KOPT-K1 (cell line): Measurements from ENCODE around the gene P2RX3.

Experiments
- H3K27ac ChIP-seq: fragments of 200-600 bp; sonication (generic); 2 replicates; pipeline ENCODE4 v1.5.1; 2016; ENCODE audit warnings: antibody characterized with exemption, mild to moderate bottlenecking, low read depth, low read length; ENCODE audit not compliant: poor library complexity, severe bottlenecking
- H3K36me3 ChIP-seq: fragments of 200-600 bp; sonication (generic); 2 replicates; pipeline ENCODE4 v1.5.1; 2017; ENCODE audit warnings: antibody characterized with exemption, mild to moderate bottlenecking, low read length, moderate library complexity; ENCODE audit not compliant: insufficient read depth
- H3K9me3 ChIP-seq: fragments of 200-600 bp; sonication (generic); 2 replicates; pipeline ENCODE4 v1.5.1; 2017; ENCODE audit warnings: antibody characterized with exemption, low read length, mild to moderate bottlenecking; ENCODE audit not compliant: insufficient read depth, poor library complexity, severe bottlenecking

Gene P2RX3

DNA sequence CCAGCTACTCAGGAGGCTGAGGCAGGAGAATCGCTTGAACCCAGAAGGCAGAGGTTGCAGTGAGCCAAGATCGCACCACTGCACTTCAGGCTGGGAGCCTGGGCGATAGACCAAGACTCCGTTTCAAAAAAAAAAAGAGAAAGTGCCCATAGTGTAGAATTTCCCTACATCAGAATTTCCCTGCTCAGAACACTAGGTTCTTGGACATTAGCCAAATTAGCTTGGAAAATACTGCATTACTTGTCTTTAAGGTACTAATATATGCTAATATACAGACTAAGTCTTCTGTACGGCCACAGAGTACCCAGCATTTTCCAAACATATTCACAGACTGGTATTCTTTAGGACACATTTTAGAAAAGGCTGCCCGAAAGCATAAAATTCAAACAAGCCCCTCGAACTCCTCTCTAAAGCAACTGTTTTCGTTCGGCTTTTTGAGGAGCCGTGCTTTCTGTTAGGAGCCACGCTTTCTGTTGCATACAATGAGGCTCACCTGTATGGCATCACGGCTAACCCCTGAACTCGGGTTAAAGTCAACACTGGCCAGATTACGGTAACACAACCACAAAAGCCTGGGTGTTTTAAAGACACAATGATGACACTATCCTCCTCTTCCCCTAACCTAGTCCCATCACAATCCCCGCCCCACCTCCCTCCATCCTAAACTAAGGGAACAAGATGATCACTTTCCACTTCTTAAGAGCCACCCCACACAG is 31.8 kb upstream of the P2RX3 start:
- Histone ChIP-seq H3K9me3 (no peaks in the 10 kb centered on the region), H3K36me3 (peaks cover 10% of the 10 kb centered on the region; the same call in 1 of the 2 replicates), H3K27ac (no peak overlapping the region)

DNA sequence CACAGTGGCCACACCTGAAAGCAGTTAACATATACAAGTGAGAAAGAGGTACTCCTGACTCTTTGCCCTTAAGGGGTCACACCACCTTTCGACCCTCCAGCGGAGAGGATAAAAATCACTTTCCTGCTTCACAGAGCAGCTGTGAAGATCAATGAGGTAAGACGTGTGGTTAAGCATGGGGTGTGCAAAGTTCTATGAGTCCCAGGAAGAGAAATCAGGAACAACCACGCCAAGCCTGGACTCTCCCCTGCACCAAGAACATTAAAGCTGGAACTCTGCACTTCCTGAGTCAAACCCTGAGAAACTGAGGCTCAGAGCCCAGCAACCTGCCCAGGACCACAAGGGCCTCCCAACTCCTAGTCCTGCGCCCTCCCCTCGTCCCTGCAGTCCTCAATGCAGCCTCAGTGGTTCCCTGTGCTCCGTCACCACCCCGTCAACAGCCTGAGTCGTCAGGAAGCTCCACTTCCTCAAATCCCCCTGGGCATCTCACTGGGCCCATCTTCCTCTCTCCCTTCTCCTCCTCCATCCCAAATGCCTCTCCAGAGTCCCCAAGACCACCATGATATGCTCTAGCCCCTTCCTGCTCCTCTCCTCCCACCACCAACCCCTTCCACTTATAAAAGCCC is 31.1 kb upstream of the P2RX3 start:
- Histone ChIP-seq H3K27ac (no peak overlapping the region), H3K9me3 (no peaks in the 10 kb centered on the region), H3K36me3 (0 out of 2 replicates have a peak, but pooled peaks cover 7% of the 10 kb centered on the region)

DNA sequence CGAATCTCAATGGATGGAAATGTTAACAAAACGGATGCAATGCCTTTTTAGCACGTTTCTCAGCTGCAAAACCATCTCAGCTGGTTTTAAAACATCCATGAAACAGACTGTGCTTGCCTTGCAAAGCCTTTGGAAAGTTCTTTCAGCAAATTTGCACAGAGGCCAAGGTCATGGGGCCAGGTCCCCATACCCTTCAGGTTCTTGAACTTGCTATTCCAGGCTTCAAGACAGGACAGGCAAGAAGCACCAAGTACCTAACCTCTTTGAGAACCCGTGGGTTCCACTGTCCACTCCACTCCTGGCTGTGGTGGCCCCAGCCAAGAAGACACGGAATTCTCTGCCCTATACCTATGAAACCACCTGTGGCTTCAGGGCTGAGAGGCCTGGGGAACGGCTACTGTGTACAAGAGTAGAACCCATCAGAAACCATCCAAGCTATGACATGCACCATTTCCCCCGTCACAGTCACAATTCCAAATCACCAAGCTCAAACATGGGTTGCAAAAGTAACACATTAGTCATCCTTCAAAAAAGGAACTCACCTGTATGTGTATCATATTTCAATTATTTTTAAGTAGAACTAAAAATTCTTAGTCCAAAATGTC is 30.4 kb upstream of the P2RX3 start:
- H3K9me3 ChIP-seq: no peaks in the 10 kb centered on the region
- 0 out of 2 replicates have a peak, but pooled peaks cover 7% of the 10 kb centered on the region for H3K36me3 ChIP-seq
- no peak overlapping the region for H3K27ac ChIP-seq

DNA sequence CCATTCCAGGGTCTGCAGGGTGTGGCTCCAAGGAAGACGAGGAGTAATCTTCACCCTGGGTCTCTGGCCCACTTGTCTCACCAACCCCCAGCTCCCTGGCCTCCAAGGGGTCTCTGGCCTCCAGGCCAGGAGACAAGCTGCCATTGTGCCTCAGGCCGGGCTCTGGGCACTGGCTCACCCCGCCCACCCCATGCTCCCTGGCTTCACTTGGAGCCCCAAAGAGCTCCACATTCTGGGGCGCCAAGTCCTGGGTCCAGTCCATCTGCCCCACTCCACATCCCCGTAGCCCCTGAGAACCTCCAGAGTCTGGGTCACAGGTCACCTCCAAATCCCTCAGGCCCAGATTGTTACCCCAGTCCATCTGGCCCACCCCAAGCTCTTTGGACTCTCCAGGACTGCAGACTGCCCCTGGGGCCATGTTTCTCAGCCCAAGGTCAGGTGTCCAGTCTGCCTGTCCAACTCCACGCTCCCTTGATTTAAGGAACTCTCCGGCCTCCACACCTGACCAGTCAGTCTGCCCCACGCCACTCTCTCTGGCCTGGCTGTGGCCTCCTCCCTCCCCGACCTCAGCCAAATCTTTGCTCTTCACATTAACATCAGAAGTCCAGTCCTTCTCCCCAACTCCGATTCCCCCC is 29.6 kb upstream of the P2RX3 start:
- H3K27ac ChIP-seq: no peak overlapping the region
- 0 out of 2 replicates have a peak, but pooled peaks cover 7% of the 10 kb centered on the region for H3K36me3 ChIP-seq
- no peaks in the 10 kb centered on the region for H3K9me3 ChIP-seq

DNA sequence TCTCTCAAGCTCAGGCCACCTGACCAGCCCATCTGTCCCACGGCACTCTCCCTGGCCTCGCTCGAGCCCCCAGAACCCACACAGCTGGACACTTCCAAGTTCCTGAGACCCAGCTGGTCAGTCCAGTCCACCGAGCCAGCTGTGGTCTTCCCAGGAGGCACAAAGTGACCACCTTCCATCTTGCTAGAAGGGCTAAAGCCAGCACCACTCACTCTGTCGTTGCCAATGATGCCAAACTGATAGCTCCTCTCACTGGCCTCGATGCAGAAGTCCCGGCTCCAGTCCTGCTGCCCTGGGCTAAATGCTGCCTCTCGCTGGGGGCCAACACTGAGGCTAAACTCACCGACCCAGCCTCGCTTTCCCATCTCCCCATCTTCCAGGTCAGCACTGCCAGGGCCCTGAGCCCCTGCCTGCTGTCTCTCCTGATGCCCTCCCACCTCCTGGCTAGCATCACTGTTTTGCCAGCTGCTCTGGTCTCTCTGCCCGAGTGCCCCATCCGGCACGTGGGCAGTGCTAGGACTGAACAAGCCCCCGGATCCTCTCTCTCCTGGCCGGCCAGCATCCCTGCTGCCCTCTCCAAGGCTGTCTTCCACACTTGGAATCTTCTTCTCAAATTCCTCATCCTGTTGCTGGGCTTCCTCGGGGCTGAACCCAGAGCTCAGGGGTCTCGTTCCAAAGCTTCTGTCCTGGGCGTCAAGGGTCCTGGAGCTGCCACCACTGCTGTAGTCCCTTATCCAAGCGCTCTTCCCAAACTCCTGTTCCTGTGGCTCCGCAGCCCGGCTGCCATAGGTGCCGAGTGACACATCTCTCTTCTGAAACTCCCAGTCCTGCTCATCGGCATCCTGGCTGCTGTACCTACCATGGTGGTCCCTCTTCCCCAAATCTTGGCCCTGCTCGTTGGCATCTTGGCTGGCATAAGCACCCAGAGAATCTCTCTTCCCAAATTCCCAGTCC is 28.8 kb upstream of the P2RX3 start:
- no peaks in the 10 kb centered on the region for H3K9me3 ChIP-seq
- H3K36me3 ChIP-seq: peaks cover 7% of the 10 kb centered on the region; the same call in 1 of the 2 replicates
- no peak overlapping the region for H3K27ac ChIP-seq

DNA sequence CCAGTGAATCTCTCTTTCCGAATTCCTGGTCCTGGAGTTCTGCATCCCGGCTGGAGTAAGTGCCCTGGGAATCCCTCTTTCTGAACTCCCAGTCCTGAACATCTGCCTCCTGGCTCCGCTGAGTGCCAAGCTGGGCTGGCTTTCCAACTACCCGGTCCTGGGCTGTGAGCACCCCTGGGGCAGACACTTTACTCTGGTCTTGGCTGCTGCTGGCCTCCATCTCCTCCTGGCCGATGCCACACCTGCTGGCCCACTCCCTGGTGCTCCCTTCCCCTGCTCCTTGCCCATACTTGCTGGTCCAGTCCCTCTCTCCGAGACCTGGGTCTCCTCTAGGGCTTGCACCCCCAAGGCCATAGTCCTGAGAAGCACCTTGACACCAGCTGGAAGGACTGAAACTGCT is 28.1 kb upstream of the P2RX3 start:
- Histone ChIP-seq H3K9me3 (no peaks in the 10 kb centered on the region), H3K27ac (no peak overlapping the region), H3K36me3 (peaks cover 7% of the 10 kb centered on the region; the same call in 1 of the 2 replicates)

DNA sequence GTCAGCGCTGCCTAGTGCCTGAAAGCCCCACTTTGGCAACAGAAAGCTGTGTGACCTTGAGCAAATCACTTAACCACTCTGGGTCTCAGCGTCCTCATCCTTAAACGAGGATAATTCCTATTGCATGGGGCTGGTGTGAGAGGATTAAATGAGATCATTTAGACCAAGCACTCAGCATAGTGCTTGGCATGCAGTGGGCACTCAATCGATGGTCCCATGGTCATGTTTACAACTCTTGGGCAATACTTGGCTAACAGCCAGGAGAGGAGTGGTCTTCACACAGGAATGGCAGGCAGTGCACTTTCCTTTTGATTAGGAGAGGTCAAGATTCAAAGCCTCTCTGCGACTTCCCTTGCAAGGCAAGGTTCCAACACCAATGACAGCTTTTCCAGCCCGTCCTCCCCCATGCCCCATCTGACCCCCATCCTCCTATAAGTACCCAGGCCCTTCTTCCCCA is 27.5 kb upstream of the P2RX3 start:
- peaks cover 7% of the 10 kb centered on the region; the same call in 1 of the 2 replicates for H3K36me3 ChIP-seq
- no peaks in the 10 kb centered on the region for H3K9me3 ChIP-seq
- peak overlapping the region; percentile 58 for H3K27ac ChIP-seq

DNA sequence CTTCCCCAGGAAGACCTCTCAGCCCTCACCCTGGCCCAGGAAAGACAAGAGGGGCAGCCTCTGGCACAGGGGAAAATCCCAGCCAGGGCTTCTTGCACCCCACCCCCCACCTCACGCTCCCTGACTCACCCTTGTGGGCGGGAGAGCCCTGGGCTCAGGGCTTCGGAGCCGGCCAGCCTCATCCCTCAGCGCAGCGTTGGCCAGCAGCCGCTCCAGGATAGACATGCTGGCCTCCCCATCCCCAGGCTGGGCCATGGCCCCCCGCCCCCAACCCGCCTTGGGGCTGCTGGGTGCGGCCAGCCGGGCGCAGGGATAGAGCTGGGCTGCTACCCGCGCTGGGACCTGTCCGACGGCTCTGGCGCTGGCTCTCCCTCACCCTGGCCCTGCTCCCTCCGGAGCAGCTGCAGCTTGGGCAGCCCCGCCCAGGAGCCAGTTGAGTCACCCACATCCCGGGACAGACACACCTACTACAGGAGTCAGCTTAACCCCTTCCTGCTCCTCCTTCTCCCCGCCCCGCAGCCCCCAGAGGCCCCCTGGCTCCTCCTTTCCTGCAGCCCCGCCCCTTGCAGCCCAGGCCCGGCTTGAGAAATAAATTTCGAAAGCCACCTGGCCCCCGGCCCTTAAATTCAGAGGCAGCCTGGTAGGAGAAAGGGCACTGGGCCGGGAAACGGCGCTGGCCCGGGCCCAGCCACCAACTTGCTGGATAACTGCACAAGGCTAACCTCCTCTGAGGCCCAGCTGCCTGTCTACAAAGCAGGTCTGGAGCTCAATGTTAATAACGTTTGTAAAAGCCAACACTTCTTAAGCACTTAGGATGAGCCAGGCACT is 26.8 kb upstream of the P2RX3 start:
- Histone ChIP-seq H3K9me3 (no peaks in the 10 kb centered on the region), H3K27ac (peak overlapping the region; percentile 58), H3K36me3 (peaks cover 7% of the 10 kb centered on the region; the same call in 1 of the 2 replicates)

DNA sequence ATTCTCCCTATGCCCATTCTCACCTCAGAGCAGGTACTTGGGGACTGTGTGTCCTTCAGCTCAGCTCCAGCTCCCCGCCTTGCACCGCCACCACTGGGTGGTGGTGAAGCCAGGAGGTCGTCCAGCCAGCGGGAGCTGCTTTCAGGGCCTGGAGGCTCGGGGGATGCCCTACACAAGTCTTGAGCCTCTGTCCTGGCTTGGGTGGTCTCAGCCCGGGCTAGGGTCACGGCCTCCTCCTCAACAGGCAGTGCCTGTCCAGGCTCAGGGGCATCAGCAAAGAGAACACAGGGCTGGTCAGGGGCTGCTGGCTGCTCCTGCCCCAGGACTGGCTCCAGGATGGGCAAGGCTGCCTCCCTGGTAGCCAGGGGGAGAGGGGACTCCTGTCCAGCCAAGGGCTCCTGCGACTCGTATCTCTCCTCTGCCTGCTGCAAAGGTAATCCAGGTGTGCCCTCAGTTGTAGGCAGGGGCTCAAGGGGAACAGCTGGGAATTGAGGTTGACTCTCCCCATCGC is 25.6 kb upstream of the P2RX3 start:
- Histone ChIP-seq H3K36me3 (peaks cover 18% of the 10 kb centered on the region; the same call in 1 of the 2 replicates), H3K9me3 (no peaks in the 10 kb centered on the region), H3K27ac (no peak overlapping the region)

DNA sequence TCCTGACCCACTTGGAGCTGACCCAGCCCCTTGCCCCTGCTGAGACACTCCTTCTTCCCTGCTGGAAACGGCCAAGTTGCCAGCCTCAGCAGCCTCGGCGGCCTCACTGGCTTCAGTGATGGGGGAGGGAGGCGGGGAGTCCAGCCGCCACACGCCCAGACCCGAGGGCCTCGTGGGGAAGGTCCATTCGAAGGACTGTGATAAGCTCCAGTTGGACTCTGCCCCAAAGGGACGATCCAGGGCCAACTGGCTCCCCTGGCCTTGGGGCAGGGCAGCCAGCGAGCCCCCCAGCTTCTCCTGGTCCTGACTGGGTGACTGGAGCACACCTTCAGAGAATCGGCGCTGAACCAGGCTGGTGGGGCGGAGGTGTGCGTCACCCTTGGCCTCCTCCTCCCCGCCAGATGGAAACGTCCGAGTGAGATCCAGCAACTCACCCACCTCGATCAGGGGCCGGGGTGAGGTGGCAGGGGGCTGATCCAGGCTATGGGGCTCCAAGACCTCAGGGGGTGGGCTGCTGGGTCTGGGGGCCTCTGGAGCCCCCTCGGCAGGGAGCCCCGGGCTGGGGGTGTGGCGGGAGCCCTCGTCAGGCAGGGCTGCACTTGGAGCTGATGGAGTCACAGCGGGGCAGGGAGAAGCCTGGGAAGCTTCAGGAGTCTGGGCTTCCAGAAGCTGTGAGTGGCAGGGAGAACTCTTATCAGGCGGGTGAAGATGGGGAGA is 24.9 kb upstream of the P2RX3 start:
- Histone ChIP-seq H3K27ac (no peak overlapping the region), H3K9me3 (no peaks in the 10 kb centered on the region), H3K36me3 (peaks cover 25% of the 10 kb centered on the region; the same call in 1 of the 2 replicates)

DNA sequence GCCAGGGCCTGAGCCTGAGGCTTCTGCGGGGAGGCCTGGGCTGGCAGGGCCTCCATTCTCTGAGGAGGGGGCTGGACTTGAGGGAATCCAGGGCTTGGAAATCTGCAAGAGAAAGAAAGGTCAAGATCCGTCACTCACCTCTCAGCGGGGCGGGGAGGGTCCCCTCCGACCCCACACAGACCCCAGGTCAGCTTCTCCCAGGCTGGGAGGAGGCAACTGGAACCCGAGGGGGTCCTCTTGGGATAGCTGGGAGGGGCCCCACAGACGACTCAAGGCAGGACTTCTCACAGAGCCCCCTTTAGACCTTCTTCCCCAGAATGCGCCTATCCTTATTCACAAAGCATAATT is 24.4 kb upstream of the P2RX3 start:
- H3K36me3 ChIP-seq: peaks cover 26% of the 10 kb centered on the region; the same call in 1 of the 2 replicates
- no peak overlapping the region for H3K27ac ChIP-seq

DNA sequence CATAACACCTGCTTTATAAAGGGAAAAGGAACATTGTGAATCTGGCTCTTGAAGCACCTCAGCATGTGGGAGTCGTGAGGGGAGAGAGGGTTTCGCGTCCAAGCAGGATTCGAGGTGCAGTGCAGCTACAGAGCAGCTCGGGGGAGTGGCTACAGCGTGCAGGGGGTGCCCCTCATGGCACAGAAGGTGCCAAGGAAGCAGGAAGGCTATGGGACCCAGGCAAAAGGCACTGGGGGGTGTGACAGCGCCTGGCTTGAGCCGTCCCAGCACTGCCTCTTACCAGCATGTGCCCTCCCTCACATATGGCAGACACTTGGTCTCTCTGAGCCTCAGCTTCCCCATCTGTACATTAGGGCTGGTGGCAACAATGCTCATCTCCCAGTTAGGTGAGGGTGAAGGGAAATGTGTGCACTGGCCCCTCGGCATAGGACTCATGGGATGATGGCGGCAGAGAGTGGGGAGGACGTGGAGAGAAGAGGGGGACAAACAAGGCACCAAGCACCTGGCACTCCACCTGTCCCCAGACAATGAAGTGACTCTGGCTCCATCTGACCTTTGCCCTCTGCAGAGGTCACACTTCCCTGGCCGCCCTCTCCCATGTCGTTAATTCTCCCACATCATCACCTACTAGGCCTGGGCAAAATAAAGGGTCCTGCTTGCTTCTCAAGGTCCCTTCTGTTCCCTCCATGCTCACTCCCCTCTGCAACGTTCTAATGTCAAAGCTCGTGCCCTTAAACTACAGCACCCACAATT is 23.8 kb upstream of the P2RX3 start:
- H3K36me3 ChIP-seq: peaks cover 26% of the 10 kb centered on the region; the same call in 1 of the 2 replicates
- H3K9me3 ChIP-seq: no peaks in the 10 kb centered on the region
- H3K27ac ChIP-seq: no peak overlapping the region

More for the DNA sequence above, 24.4 kb upstream of the P2RX3 start:
- H3K9me3 ChIP-seq: no peaks in the 10 kb centered on the region
